K562 (cell line): ENCODE data around the gene CRYBB1. TPM values are rescaled to one million over a fixed set of nuclear protein-coding genes. Genes with fewer than 3 reads are reported as not detected.

ENCODE experiments used
- CAMTA2 ChIP-seq: fragments of 250-450 bp; sonication (Bioruptor Pico); conservative IDR thresholded peaks from 2 replicates; pipeline ENCODE4 v1.5.1; 2022
- CBX2 ChIP-seq: fragments of 200-600 bp; sonication (generic); IDR thresholded peaks from one replicate; pipeline ENCODE4 v1.6.1; 2012; ENCODE audit warnings: mild to moderate bottlenecking, low read length, inconsistent platforms; ENCODE audit not compliant: insufficient read depth, poor library complexity, severe bottlenecking
- CCAR2 ChIP-seq: fragments of 200-400 bp; formaldehyde crosslinking; IDR thresholded peaks from 2 replicates; pipeline ENCODE4 v1.6.1; 2017; ENCODE audit warnings: mild to moderate bottlenecking, low read depth, low read length
- CGGBP1 ChIP-seq: fragments of 250-450 bp; sonication (Bioruptor Pico); IDR thresholded peaks from 2 replicates; pipeline ENCODE4 v1.9.0; 2021; ENCODE audit warnings: mild to moderate bottlenecking
- ETS2 ChIP-seq: IDR thresholded peaks from 2 replicates; pipeline ENCODE4 v1.6.1; 2016; ENCODE audit warnings: borderline replicate concordance, missing genetic modification characterization, mild to moderate bottlenecking, moderate library complexity, missing compliant biosample characterization; ENCODE audit not compliant: poor library complexity, severe bottlenecking
- ETV6 ChIP-seq, 3 experiments: fragments of 150-350 bp in 1 of 3; sonication (generic) in 1 of 3; formaldehyde crosslinking in 1 of 3; IDR thresholded peaks; 2 replicates each; pipeline versions ENCODE4 v1.6.1 to v1.8.0; 2014 to 2022; ENCODE audit warnings: borderline replicate concordance in 2 of 3, low read depth in 2 of 3, antibody characterized with exemption in 1 of 3, low read length in 1 of 3, mild to moderate bottlenecking in 1 of 3, missing genetic modification reagents in 1 of 3
- FOXK1 ChIP-seq: sonication (generic); formaldehyde crosslinking; IDR thresholded peaks from 2 replicates; pipeline ENCODE4 v1.8.0; 2022; ENCODE audit warnings: missing genetic modification reagents, mild to moderate bottlenecking, borderline replicate concordance
- HES1 ChIP-seq: fragments of 450-650 bp; IDR thresholded peaks from 2 replicates; pipeline ENCODE4 v1.6.1; 2016; ENCODE audit warnings: low read depth, mild to moderate bottlenecking, moderate library complexity
- HINFP ChIP-seq: fragments of 450-650 bp; conservative IDR thresholded peaks from 2 replicates; pipeline ENCODE4 v1.6.1; 2016; ENCODE audit warnings: missing genetic modification characterization, low read depth, mild to moderate bottlenecking, control low read depth, missing compliant biosample characterization
- KAT8 ChIP-seq: fragments of 450-650 bp; IDR thresholded peaks from 2 replicates; pipeline ENCODE4 v1.6.1; 2016; ENCODE audit warnings: low read depth, mild to moderate bottlenecking
- NFE2L1 ChIP-seq: fragments of 450-650 bp; IDR thresholded peaks from 2 replicates; pipeline ENCODE4 v1.6.1; 2016; ENCODE audit warnings: missing genetic modification characterization, low read depth, mild to moderate bottlenecking, missing compliant biosample characterization, moderate library complexity, borderline replicate concordance
- POLR2B ChIP-seq: fragments of 450-650 bp; IDR thresholded peaks from 2 replicates; pipeline ENCODE4 v1.6.1; 2018; ENCODE audit warnings: low read depth; ENCODE audit not compliant: partially characterized antibody
- RBM14 ChIP-seq: fragments of 200-400 bp; formaldehyde crosslinking; IDR thresholded peaks from 2 replicates; pipeline ENCODE4 v1.6.1; 2018; ENCODE audit warnings: low read depth, mild to moderate bottlenecking, low read length, moderate library complexity, borderline replicate concordance; ENCODE audit not compliant: insufficient read depth
- SAFB ChIP-seq: fragments of 200-400 bp; formaldehyde crosslinking; IDR thresholded peaks from 2 replicates; pipeline ENCODE4 v1.6.1; 2017; ENCODE audit warnings: low read depth, low read length, borderline replicate concordance
- SFPQ ChIP-seq: fragments of 200-400 bp; formaldehyde crosslinking; IDR thresholded peaks from 2 replicates; pipeline ENCODE4 v1.6.1; 2017; ENCODE audit warnings: mild to moderate bottlenecking, low read depth, low read length, moderate library complexity
- SUPT5H ChIP-seq: fragments of 450-650 bp; IDR thresholded peaks from 2 replicates; pipeline ENCODE4 v1.6.1; 2016
- ZNF143 ChIP-seq: sonication (generic); formaldehyde crosslinking; IDR thresholded peaks from 2 replicates; pipeline ENCODE4 v1.9.0; 2022; ENCODE audit warnings: mild to moderate bottlenecking, missing genetic modification reagents
- ZNF589 ChIP-seq: fragments of 200-800 bp; sonication (Bioruptor generic); IDR thresholded peaks from 2 replicates; pipeline ENCODE4 v1.6.1; 2016; ENCODE audit warnings: low read depth, missing genetic modification characterization, missing compliant biosample characterization
- ZNF655 ChIP-seq: fragments of 250-450 bp; sonication (Bioruptor Pico); IDR thresholded peaks from 2 replicates; pipeline ENCODE4 v1.5.0; 2021
- ZNF75A ChIP-seq: fragments of 450-650 bp; formaldehyde crosslinking; IDR thresholded peaks from 2 replicates; pipeline ENCODE4 v1.4.0; 2020; ENCODE audit warnings: mild to moderate bottlenecking
- polyA plus RNA-seq, 8 experiments: library from polyadenylated mRNA; depleted of rRNA in 4 of 8; stranded (reverse) in 5 of 8; unstranded in 3 of 8; fragments of >200 nt; fragmentation: Nextera tagmentation in 2 of 8; fragmentation: Illumina TruSeq in 1 of 8; extraction: Ambion mirVana in 2 of 8; extraction: Trizol in 1 of 8; gene quantifications; 2 replicates each; pipeline versions ENCODE4 v1.2.1 to v1.2.3, GENCODE V29; 2011 to 2014; ENCODE audit warnings: inconsistent platforms in 1 of 8, missing spikeins in 1 of 8
- total RNA-seq, 7 experiments: library from RNA; depleted of rRNA in 6 of 7; stranded (reverse); fragments of >200 nt in 6 of 7; fragmentation: Illumina TruSeq in 2 of 7; extraction: Trizol in 2 of 7; gene quantifications; 2 replicates each; pipeline versions ENCODE4 v1.2.1 to v1.2.3, GENCODE V29; 2011 to 2021; ENCODE audit warnings: low replicate concordance in 1 of 7

Gene CRYBB1
- total and polyA plus RNA-seq, 9 of the 15 experiments (the other 6 are each of a cell fraction or from before 2014, with no cell fraction given) = 0.16 to 0.45 (median 0.33) TPM; not detected in 2

GRCh38 chr22:26642465-26643417 is 24.9 kb upstream of the CRYBB1 start (continued):
- TF ChIP-seq SFPQ (no peak), CCAR2 (no peak), POLR2B (peak; percentile 50), FOXK1 (CRISPR knock-in tag) (no peak), CBX2 (no peak), HES1 (no peak), RBM14 (no peak), HINFP (tag) (no peak; the same call in 1 of the 2 replicates), ZNF655 (CRISPR knock-in tag) (no peak), ZNF143 (CRISPR knock-in tag) (no peak), ZNF75A (CRISPR knock-in tag) (no peak), CAMTA2 (CRISPR knock-in tag) (no peak), KAT8 (no peak), CGGBP1 (CRISPR knock-in tag) (no peak), SAFB (no peak), ETS2 (no peak), ETV6 (IDR thresholded peaks at IDR 0.05; ENCODE audit: borderline replicate concordance in 1 of 2, low read depth in 2 of 2, low read length in 1 of 2) (no peak), ETV6 (CRISPR knock-in tag; IDR thresholded peaks at IDR 0.05; ENCODE audit: borderline replicate concordance) (no peak), ZNF589 (no peak), SUPT5H (peak; percentile 47), NFE2L1 (tag) (no peak)
